WI38 (cell line): Measurements from ENCODE around the gene GNG7.
A peak's percentile ranks its signal among the peaks of the same experiment; 100 is the strongest.

Experiments used
- H3K4me3 ChIP-seq: 2 replicates; pipeline ENCODE4 v1.5.1; 2011; ENCODE audit warnings: low read depth, mild to moderate bottlenecking, control low read depth, low read length
- CTCF ChIP-seq: IDR thresholded peaks from 2 replicates; pipeline ENCODE4 v1.5.1; 2012; ENCODE audit warnings: low read depth, mild to moderate bottlenecking, control low read depth, low read length

GNG7 gene

DNA sequence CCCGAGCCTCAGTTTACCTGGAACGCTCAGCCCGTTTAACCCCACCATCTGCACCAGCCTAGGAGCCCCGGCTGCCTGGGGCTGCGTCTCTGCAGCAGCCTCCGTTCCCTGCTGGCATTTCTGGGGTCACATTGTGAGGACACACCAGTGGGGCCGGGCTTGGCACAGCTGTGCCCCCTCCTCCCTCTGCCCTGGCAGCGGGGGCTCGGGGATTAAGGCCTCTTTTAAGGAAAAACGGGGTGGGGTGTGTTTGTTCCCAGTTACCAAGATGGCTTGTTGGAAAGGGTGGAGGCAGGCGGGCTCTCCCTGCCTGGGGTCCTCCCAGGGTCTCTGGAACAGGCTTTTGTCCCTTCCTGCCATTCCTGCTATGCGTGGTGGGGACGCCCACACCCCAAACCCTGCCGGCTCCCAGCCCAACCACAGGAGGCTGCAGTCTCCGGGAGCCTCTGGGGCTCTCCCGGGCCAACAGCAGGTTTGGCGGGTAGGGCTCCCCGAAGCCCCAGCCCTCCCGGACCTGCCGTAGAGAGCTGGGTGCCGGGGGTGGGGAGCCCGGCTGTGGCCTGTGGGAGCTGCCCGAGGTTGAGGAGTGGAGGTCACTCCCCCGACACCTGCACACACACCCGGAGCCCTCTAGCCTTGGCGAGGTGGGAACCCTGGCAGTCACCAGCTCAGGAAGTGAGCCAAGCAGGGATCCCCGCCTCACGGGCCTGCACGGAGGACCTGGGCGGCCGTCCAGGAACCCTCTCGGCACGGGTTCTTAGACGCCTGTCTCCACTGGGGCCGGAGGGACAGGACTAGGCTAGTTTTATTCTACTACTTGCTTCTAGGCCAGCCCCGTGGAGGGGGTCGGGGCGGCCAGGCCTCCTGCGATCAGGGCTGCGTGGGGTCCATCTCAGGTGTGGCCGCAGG is 189.7 kb downstream of the GNG7 start:
- H3K4me3 ChIP-seq = no peak overlapping the region
- no peak for TF ChIP-seq CTCF

DNA sequence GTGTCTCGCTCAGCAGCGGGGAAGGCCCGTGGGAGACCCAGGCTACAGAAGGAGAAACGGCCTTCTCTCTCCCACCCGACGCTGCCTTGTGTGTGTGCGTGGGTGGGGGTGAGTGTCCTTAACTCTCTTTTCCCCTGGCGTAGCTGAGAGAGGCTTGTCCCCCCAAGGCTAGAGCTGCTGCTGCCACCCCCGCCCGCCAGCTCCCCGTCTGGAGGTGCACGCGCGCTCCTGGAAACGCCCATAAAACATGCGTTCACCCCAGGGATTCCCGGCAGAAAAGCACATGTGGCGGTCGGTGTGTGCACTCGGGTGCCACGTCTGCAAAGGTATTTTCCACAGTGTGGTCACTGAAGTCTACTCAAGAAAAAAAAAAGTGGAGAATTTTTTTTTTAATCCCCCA is 190.5 kb downstream of the GNG7 start:
- no peak for TF ChIP-seq CTCF
- no peak overlapping the region for H3K4me3 ChIP-seq

DNA sequence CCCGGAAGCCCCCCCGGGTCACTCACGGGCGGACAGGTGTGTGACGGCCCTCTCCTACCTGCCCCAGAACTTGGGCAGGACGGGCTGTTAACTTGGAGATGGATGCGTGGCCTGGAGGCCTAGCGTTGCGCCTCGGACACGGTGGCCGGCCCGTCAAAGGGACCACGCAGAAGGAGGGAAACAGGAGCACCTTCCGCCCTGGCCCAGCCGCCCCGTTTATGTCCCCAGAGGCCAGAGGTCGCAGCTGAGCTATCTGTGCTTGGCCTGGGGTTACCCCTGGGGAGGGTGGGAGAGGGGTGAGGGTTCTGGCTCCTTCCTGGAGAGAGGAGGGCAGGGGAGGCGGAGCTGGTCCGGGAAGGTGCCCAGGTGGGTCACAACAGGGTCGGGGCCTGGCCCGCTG is 190.9 kb downstream of the GNG7 start:
- TF ChIP-seq CTCF = no peak
- H3K4me3 ChIP-seq = no peak overlapping the region

DNA sequence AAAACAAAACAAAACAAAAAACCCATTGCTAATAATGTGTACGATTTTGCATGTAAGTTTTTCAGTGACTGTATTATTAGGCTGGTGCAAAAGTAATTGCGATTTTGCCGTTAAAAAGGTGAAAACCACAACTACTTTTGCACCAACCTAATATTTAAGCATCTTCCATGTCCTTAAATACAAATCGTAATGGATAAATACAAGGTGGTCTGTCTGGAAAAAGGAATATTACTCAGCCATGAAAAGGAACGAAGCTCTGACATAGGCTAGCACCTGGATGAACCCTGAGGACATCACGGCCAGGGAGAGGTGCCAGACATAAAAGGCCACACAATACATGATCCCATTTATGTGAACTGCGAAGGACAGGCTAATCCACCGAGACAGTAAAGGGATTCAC is 193.4 kb downstream of the GNG7 start:
- no peak for TF ChIP-seq CTCF
- H3K4me3 ChIP-seq = no peak overlapping the region

DNA sequence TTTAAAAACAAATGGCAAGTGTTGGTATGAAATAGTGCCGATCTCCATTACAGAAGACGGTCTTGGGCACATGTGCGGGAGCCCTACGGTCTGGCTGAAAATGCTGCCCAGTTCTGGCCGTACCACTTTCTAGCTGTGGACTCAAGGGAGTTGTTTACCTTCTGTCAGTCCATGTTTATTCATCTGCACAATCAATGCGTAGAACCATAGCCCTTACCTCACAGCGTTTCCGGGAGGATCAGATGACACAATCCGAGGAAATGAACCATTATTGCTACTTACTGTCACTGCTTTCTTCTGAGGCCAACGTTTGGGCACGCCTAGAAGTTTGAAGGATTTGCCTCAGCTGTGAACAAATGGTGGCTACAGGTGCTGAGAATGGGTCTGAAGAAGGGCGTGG is 195.4 kb downstream of the GNG7 start:
- peak overlapping the region; percentile 18; the same call in 1 of the 2 replicates for H3K4me3 ChIP-seq
- no peak for TF ChIP-seq CTCF

DNA sequence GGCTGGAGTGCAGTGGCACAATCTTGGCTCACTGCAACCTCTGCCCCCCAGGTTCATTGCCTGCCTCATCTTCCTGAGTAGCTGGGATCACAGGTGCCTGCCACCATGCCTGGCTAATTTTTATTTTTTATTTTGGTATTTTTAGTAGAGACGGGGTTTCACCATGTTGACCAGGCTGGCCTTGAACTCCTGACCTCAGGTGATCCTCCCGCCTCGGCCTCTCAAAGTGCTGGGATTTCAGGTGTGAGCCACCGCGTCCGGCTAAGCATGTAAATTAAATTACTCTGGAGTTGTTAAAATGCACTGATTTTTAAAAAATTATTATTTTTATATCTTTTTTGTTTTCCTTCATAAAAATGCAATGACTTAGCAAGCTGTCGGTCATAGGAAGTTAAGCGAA is 195.8 kb downstream of the GNG7 start:
- H3K4me3 ChIP-seq = peak overlapping the region; percentile 18; the same call in 1 of the 2 replicates

- no peak overlapping the region for H3K4me3 ChIP-seq
- TF ChIP-seq CTCF = no peak
Observed at GRCh38 chr19:2503521-2504109, 198.9 kb downstream of the GNG7 start.

GRCh38 chr19:2500841-2501261 is 201.6 kb downstream of the GNG7 start:
- no peak for TF ChIP-seq CTCF
- no peak overlapping the region for H3K4me3 ChIP-seq
